HG02588 (cell line): ENCODE results near the gene CARS1.
A peak's percentile ranks its signal among the peaks of the same experiment; 100 is the strongest.

ENCODE experiments used
- ATAC-seq: cut with Tn5 transposase; IDR thresholded peaks from one replicate; pipeline ENCODE4 v1.9.1; 2021; ENCODE audit warnings: mild to moderate bottlenecking, moderate library complexity; ENCODE audit not compliant: unreplicated experiment

The CARS1 gene

DNA sequence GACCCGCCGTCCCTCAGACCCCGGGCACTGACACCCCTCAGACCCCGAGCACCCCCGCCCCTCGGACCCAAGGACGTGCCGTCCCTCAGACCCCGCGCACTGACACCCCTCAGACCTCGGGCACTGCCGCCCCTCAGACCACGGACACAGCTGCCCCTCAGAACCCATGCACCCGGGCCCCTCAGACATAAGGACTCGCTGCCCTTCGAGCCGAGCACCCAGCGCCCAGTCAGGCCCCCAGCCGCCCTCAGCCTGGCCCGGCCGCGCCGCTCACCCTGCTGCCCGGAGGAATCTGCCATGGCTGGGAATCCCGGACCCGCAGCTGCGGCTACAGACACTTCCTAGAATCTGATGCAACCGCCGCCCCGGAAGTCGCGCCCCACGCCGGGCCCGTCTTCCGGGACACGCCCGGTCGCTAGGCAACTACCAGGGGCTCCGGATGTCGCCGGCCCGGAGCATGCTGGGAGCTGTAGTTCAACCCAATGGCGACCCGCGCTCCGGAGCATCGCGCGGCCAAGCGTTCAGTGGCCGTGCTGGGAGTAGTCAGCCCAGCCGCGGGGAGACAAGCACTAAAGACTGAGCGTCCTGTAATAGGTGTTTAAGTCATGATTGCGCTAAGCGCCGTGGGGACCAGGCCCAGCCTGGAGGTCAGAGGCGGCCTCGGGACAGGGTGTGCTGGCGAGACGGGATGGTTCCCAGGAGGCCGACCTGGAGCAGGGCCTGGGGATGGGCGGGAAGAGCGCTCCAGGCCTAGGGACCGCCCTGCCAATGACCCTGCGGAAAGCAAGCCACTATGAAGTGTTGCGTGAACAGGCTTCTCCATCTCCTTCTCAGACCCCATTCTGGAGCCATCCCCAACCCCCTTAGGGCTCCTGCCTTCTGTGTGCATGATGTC is at the start of gene CARS1:
Gene CARS1, minus strand, starts transcription at position 355 of the 895 bp plus-strand sequence. Its CDS starts 56 bp downstream, at position 299.
- ATAC-seq: peak; percentile 96

GRCh38 chr11:3105791-3106735 is 48.8 kb upstream of the CARS1 start:
- ATAC-seq: no peak

GRCh38 chr11:3104961-3105790 is 48.0 kb upstream of the CARS1 start:
- no peak for ATAC-seq

- no peak for ATAC-seq
Measured at GRCh38 chr11:3104051-3104714, 47.0 kb upstream of the CARS1 start.

GRCh38 chr11:3103076-3103475 is 45.9 kb upstream of the CARS1 start:
- ATAC-seq: no peak

GRCh38 chr11:3102641-3102921 is 45.4 kb upstream of the CARS1 start:
- ATAC-seq: no peak

- no peak for ATAC-seq
Measured at GRCh38 chr11:3101921-3102640, 44.9 kb upstream of the CARS1 start.

DNA sequence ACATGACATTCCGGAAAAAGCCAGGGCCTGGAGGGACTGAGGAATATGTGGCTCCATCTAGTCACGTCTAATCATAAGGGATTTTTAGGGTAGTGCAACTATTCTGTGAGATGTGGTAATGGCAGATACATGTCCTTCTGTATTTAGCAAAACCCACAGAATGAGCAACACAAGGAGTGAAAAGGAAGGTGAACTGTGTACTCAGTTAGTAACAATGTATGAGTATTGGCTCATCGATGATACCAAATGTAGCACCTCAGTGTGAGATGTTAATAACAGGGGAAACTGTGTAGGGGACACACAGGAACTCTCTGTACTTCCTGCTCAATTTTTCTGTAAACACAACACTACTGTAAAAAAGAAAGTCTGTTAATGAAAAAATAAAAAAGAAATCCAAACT is 42.0 kb upstream of the CARS1 start:
- no peak for ATAC-seq

DNA sequence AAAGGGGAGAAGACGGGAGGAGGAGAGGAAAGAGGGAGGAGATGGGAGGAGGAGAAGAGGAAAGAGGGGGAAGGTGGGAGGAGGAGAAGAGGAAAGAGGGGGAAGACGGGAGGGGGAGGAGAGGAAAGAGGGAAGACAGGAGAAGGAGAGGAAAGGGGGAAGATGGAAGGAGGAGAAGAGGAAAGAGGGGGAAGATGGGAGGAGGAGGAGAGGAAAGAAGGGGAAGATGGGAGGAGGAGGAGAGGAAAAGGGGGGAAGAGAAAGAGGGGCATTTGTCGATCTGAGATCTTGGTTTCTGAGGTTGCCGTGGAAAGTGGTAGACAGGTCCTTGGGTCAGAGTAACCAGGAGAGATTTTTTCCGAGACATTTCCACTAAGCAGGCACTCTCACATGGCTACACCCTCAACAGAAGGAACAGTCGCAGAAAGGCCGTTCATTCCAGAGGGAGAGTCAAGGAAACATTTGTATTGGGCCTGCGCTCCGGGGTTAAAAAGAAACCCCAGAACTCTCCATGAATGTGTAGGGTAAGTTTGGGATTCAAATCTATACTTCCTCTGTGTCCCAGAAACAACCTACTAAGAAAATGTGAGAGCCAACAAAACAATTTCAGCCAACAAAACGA is 39.8 kb upstream of the CARS1 start:
- ATAC-seq: no peak

DNA sequence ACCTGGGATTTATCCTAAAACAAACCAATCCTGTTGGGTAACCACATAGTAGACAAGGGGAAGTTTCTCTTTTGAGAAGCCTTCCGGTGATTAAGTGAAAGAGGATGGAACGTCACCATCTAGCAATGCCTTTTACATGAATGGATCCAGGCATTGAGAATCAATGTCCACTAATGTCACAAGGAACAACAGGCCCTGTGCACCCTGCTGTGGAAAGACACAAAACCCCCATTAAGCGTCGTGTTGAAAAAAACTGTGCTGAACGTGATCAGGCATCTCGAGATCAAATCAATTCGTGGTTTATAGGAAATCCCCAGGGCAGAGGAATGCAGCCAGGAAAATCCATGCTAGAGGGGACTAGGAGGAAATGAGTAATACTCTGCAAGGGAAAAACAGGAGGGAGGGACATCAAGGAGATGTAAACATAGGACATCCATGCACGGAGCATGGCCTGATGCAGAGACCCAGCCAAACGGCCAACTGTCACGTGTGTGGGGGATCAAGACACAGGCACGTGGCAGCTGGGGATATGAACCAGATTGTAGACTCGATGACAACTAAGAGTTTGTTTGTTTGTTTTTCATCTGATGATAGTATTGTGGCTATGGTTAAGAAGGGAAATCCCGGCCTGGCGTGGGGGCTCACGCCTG is 38.6 kb upstream of the CARS1 start:
- no peak for ATAC-seq

DNA sequence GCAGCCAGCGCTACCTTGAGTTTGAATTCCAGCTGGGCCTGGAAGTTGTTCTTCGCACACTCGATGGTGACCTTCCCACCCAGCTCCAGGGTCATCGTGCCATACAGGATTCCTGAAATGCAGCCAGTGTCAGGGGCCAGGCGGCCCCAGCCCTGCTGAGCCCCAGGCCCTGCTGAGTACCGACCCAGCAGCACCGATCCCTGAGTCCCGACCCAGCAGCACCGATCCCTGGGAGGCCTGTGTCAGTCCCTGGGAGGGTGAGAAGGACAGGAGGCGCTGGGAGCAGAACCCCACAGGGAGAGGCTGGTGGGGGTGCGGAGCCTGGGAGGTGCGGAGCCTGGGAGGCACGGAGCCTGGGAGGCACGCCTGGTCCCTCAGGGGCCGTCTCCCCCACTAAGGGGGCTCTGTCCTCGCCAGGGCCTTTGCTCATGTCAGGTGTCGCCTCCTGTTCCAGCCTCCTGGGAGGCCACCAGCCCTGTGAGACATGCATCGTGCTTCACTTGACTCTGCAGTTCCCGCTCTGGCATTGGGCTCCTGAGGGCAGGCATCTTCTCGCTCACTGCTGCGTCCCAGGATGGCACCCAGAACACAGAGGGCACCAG is 37.1 kb upstream of the CARS1 start:
- ATAC-seq: no peak

DNA sequence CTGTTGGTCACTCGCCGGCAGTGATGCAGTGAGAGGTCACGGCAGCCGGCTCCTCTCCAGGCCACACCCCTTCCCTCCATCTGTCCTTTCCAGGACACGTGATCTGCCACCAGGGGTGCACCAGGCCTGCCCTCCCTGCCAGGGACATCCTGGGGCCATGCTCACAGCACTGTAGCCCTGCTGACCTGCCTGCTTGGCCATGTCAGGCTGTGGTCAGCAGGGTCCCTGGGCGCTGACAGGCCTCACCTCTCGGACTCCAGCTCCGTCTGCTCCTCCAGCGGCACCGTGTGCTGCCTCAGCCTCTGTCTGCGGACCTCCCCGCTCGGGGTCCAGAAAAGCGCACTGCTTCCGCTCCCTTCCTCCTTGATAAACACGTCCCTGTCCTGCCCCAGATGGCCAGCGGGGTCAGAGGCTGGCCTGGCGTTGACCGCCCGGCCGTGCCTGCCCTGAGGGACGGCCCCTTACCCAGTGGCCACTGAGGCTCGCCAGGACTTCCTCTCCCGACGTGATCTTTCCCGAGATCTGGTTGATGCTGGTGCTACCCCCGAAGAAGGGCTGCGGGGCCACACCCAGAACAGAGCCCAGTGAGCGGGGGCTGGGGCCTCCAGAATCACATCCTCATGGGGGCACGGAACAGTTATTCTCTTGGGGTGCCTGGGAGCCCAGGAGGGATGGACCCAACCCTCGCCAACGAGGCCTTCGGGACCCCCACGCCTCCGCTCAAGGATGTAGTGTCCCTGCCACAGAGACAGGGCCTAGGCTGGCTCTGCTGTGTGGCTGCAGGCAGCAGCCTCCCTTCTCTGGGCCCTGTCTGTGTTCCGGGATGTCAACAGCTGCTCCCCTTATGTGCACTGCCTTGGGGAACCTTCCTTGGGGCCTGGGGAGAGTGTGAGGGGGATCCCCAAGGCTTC is 36.3 kb upstream of the CARS1 start:
- no peak for ATAC-seq

- no peak for ATAC-seq
Measured at GRCh38 chr11:3092603-3093141, 35.4 kb upstream of the CARS1 start.

- no peak for ATAC-seq
Measured at GRCh38 chr11:3091846-3092602, 34.8 kb upstream of the CARS1 start.

- no peak for ATAC-seq
Measured at GRCh38 chr11:3091081-3091845, 34.0 kb upstream of the CARS1 start.
